Neural progenitor cell (in vitro differentiated cells): Measurements from ENCODE around the gene ACTRT2. TPM values are rescaled to one million over a fixed set of nuclear protein-coding genes. Genes with fewer than 3 reads are reported as not detected.
A peak's percentile ranks its signal among the peaks of the same experiment; 100 is the strongest.

Experiments
- DNase-seq: peaks from one replicate; pipeline ENCODE4 v3.0.0-alpha.2; 2016; ENCODE audit warnings: low spot score
- H2AFZ ChIP-seq: fragments of 200-600 bp; sonication (generic); replicated peaks from 2 replicates; pipeline ENCODE4 v1.6.1; 2016; ENCODE audit warnings: antibody characterized with exemption
- H3F3A ChIP-seq: fragments of 200-600 bp; sonication (generic); 2 replicates; pipeline ENCODE4 v1.6.1; 2016; ENCODE audit warnings: antibody characterized with exemption, low read depth
- H3K27ac ChIP-seq: fragments of 200-600 bp; sonication (generic); 2 replicates; pipeline ENCODE4 v1.5.1; 2016; ENCODE audit warnings: mild to moderate bottlenecking
- H3K27me3 ChIP-seq: fragments of 200-600 bp; sonication (generic); 2 replicates; pipeline ENCODE4 v1.6.1; 2016; ENCODE audit warnings: mild to moderate bottlenecking, moderate library complexity
- H3K36me3 ChIP-seq: fragments of 200-600 bp; sonication (generic); 2 replicates; pipeline ENCODE4 v1.5.1; 2016
- H3K4me1 ChIP-seq: fragments of 200-600 bp; sonication (generic); 2 replicates; pipeline ENCODE4 v1.6.1; 2016; ENCODE audit warnings: mixed run types
- H3K4me2 ChIP-seq: fragments of 200-600 bp; sonication (generic); 2 replicates; pipeline ENCODE4 v1.6.1; 2016
- H3K4me3 ChIP-seq: fragments of 200-600 bp; sonication (generic); 2 replicates; pipeline ENCODE4 v1.5.1; 2016
- H3K79me2 ChIP-seq: fragments of 200-600 bp; sonication (generic); 2 replicates; pipeline ENCODE4 v1.6.1; 2016; ENCODE audit warnings: low read depth
- H3K9ac ChIP-seq: fragments of 200-600 bp; sonication (generic); 2 replicates; pipeline ENCODE4 v1.6.1; 2016
- H3K9me3 ChIP-seq: fragments of 200-600 bp; sonication (generic); 2 replicates; pipeline ENCODE4 v1.5.1; 2016; ENCODE audit warnings: low read depth
- H4K20me1 ChIP-seq: fragments of 200-600 bp; sonication (generic); 2 replicates; pipeline ENCODE4 v1.6.1; 2016; ENCODE audit warnings: low read depth
- H3K27ac Mint-ChIP-seq: 3 replicates; pipeline ENCODE4 v1.8.0; 2021; ENCODE audit warnings: mixed read lengths
- H3K27me3 Mint-ChIP-seq: 2 replicates; pipeline ENCODE4 v1.8.0; 2022; ENCODE audit warnings: low read depth, mild to moderate bottlenecking, inconsistent platforms, moderate library complexity, mixed read lengths; ENCODE audit not compliant: insufficient read depth
- H3K36me3 Mint-ChIP-seq: 3 replicates; pipeline ENCODE4 v1.8.0; 2021; ENCODE audit warnings: mixed read lengths
- H3K4me1 Mint-ChIP-seq: 3 replicates; pipeline ENCODE4 v1.8.0; 2021; ENCODE audit warnings: mixed read lengths
- H3K4me3 Mint-ChIP-seq: 3 replicates; pipeline ENCODE4 v1.8.0; 2021; ENCODE audit warnings: mild to moderate bottlenecking, moderate library complexity, mixed read lengths
- H3K9me3 Mint-ChIP-seq: 3 replicates; pipeline ENCODE4 v1.8.0; 2020; ENCODE audit warnings: mixed read lengths
- EZH2 ChIP-seq: fragments of 200-600 bp; sonication (generic); IDR thresholded peaks from 2 replicates; pipeline ENCODE4 v1.6.1; 2017; ENCODE audit warnings: antibody characterized with exemption, mild to moderate bottlenecking, moderate library complexity
- EZH2phosphoT487 ChIP-seq: fragments of 200-600 bp; sonication (generic); IDR thresholded peaks from 2 replicates; pipeline ENCODE4 v1.6.1; 2017; ENCODE audit warnings: antibody characterized with exemption
- total RNA-seq: library from RNA; depleted of rRNA; stranded (reverse); fragments of >200 nt; gene quantifications from 2 replicates; pipeline ENCODE4 v1.2.3, GENCODE V29; 2015; ENCODE audit warnings: low replicate concordance
- TF ChIP-seq, protein P1 (sequence below): fragments of 200-600 bp; sonication (generic); IDR thresholded peaks from 2 replicates; pipeline ENCODE4 v1.5.1; 2017; ENCODE audit warnings: antibody characterized with exemption, mild to moderate bottlenecking

The ACTRT2 gene
- total RNA-seq, 1 donor from 2014 or later = not detected

DNA sequence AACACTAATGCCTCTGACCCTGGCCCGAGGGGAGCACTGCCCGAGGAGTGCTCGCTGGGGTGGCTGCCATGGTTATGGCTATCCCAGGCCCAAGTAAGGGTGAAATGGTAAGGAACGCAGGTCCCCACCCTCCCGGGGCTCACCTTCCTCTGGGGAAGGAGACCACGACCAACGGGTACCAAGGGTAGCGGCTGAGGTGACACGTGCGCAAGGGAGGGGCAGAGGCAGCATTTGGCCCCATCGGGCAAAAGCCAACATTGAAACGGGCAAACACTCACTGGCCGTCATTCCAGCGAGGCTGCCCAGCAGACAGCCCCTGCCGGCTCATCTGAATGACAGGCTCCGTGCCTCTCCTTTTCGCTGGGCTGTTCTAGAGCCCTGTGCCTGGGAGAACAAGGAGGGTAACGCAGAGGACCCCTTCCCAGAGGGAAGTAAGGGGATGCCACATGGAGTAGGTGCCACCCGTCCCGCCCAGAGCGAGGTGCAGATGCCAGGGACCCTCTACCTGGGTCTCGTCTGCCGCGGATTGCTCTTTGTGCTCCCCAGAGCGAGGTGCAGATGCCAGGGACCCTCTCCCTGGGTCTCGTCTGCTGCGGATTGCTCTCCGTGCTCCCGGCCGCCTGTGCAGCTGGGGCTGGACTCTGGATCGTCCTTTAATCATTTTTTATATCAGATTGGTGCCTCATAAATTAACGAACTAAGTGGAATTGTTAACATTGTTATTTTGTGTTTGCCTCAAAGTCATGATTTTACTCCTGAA is 16.2 kb downstream of the ACTRT2 start:
- no peak for DNase-seq

DNA sequence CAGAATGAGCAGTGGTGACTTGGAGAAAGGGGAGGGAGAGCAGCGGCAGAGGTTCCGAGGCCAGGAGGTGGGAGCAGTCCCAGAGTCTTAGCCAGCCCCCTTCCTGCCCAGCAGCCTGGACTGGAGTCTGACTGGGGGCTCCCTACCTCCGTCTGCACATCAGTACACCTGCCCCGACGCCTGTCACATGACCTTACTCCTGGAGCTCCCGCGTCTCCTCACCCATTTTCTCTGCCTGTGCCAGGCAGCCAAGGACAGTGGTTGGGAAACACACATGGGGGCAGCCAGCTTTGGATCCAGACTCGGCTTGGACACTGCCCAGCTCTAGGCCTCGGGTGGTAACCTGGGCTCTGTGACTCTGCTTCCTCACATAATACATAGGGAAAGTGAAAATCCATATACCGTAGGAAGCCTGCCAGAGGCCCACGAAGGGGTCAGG is 16.9 kb downstream of the ACTRT2 start:
- peaks cover 16% of the 10 kb centered on the region for H3K4me1 Mint-ChIP-seq
- no peak overlapping the region for H3K4me3 ChIP-seq
- H3K4me2 ChIP-seq = no peak overlapping the region
- no peaks in the 10 kb centered on the region for H3K36me3 ChIP-seq
- no peak overlapping the region for H3K4me3 Mint-ChIP-seq
- H3K27me3 ChIP-seq = no peaks in the 10 kb centered on the region
- no peaks in the 10 kb centered on the region for H3K36me3 Mint-ChIP-seq
- peak overlapping the region; percentile 74 for H3K27ac Mint-ChIP-seq
- no peak overlapping the region for H3K9ac ChIP-seq
- H3K27me3 Mint-ChIP-seq = no peaks in the 10 kb centered on the region
- no peaks in the 10 kb centered on the region for H3K4me1 ChIP-seq
- DNase-seq = no peak
- no peak overlapping the region for H2AFZ ChIP-seq
- H3F3A ChIP-seq = no peaks in the 10 kb centered on the region
- H3K9me3 Mint-ChIP-seq = no peaks in the 10 kb centered on the region
- no peak for TF ChIP-seq EZH2phosphoT487
- TF ChIP-seq, protein P1, sequence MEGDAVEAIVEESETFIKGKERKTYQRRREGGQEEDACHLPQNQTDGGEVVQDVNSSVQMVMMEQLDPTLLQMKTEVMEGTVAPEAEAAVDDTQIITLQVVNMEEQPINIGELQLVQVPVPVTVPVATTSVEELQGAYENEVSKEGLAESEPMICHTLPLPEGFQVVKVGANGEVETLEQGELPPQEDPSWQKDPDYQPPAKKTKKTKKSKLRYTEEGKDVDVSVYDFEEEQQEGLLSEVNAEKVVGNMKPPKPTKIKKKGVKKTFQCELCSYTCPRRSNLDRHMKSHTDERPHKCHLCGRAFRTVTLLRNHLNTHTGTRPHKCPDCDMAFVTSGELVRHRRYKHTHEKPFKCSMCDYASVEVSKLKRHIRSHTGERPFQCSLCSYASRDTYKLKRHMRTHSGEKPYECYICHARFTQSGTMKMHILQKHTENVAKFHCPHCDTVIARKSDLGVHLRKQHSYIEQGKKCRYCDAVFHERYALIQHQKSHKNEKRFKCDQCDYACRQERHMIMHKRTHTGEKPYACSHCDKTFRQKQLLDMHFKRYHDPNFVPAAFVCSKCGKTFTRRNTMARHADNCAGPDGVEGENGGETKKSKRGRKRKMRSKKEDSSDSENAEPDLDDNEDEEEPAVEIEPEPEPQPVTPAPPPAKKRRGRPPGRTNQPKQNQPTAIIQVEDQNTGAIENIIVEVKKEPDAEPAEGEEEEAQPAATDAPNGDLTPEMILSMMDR = no peak
- TF ChIP-seq EZH2 = no peak
- H4K20me1 ChIP-seq = no peaks in the 10 kb centered on the region
- H3K79me2 ChIP-seq = no peaks in the 10 kb centered on the region
- H3K27ac ChIP-seq = no peak overlapping the region
- peaks cover 3% of the 10 kb centered on the region for H3K9me3 ChIP-seq

More for the DNA sequence above, 16.2 kb downstream of the ACTRT2 start:
- H3K4me2 ChIP-seq = no peak overlapping the region
- no peaks in the 10 kb centered on the region for H3K36me3 ChIP-seq
- Mint-ChIP-seq H3K36me3 (no peaks in the 10 kb centered on the region), H3K27me3 (no peaks in the 10 kb centered on the region), H3K9me3 (no peaks in the 10 kb centered on the region), H3K4me3 (no peak overlapping the region), H3K27ac (peak overlapping the region; percentile 74), H3K4me1 (peaks cover 16% of the 10 kb centered on the region)
- no peak overlapping the region for H3K9ac ChIP-seq
- no peak overlapping the region for H2AFZ ChIP-seq
- H4K20me1 ChIP-seq = no peaks in the 10 kb centered on the region
- H3K9me3 ChIP-seq = peaks cover 3% of the 10 kb centered on the region
- H3K4me3 ChIP-seq = no peak overlapping the region
- H3K27ac ChIP-seq = no peak overlapping the region
- no peaks in the 10 kb centered on the region for H3K4me1 ChIP-seq
- no peaks in the 10 kb centered on the region for H3F3A ChIP-seq
- H3K79me2 ChIP-seq = no peaks in the 10 kb centered on the region
- H3K27me3 ChIP-seq = no peaks in the 10 kb centered on the region
- no peak for TF ChIP-seq EZH2phosphoT487
- TF ChIP-seq, protein P1 = no peak

DNA sequence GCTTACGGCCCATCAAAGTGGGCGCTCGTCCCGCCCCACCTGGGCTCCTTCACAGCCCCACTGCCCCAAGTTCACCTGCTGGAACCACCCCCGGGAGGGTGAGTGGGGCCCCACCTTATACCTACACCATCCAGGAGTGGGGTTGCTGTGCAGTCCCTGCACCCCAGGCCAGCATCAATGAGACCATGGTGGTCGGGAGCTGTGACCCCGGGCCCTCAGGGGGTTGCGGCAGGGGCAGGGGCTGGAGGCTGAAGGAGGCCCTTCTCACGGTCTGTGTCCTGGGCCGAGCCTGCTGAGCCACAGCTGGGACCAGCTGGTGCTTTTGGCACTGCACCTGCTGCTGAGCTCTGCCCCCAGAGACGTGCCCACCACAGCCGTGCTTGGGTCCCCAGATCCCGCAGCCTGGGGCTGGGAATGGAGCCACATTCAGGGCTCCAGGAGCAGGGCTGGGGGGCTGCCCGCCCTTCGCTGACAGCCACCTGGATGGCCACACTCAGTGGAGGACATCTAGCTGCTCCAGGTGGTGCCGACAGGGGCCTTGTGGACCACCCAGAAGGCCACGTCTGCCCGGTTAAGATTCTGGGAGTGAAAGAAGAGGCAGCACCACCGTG is 17.4 kb downstream of the ACTRT2 start:
- Histone ChIP-seq H3K9ac (no peak overlapping the region), H3K4me1 (no peaks in the 10 kb centered on the region), H4K20me1 (no peaks in the 10 kb centered on the region), H3K27me3 (no peaks in the 10 kb centered on the region), H3K9me3 (peaks cover 3% of the 10 kb centered on the region), H3K27ac (no peak overlapping the region), H3K79me2 (no peaks in the 10 kb centered on the region), H2AFZ (no peak overlapping the region), H3F3A (no peaks in the 10 kb centered on the region), H3K36me3 (no peaks in the 10 kb centered on the region), H3K4me2 (no peak overlapping the region), H3K4me3 (no peak overlapping the region)
- Mint-ChIP-seq H3K36me3 (no peaks in the 10 kb centered on the region), H3K27ac (no peak overlapping the region), H3K9me3 (no peaks in the 10 kb centered on the region), H3K4me3 (no peak overlapping the region), H3K4me1 (peaks cover 16% of the 10 kb centered on the region), H3K27me3 (no peaks in the 10 kb centered on the region)
- no peak for DNase-seq
- no peak for TF ChIP-seq EZH2phosphoT487
- TF ChIP-seq, protein P1 = no peak
- no peak for TF ChIP-seq EZH2
